RWPE1 (cell line): ENCODE data around the gene NPL.

Source experiments
- CTCF ChIA-PET: fragments of 350-600 bp; sonication (Branson Sonifier 250); formaldehyde crosslinking; extraction: SDS; loops from one replicate; lab custom pipeline; 2021; lab: Yijun Ruan, JAX
- POLR2A ChIA-PET: fragments of 400-600 bp; formaldehyde crosslinking; extraction: SDS; loops from one replicate; lab custom pipeline; 2020; ENCODE audit warnings: antibody characterized with exemption; ENCODE audit not compliant: low non-redundant PET; lab: Yijun Ruan, JAX
- DNase-seq: peaks from one replicate; pipeline ENCODE4 v3.0.0; 2012; ENCODE audit warnings: low spot score
- H3K27ac ChIP-seq: fragments of 450-650 bp; 2 replicates; pipeline ENCODE4 v1.5.1; 2017
- TF ChIP-seq, protein P1 (sequence below): fragments of 450-650 bp; conservative IDR thresholded peaks from 2 replicates; pipeline ENCODE4 v1.5.1; 2017; ENCODE audit warnings: low read depth, mild to moderate bottlenecking

The NPL gene

DNA sequence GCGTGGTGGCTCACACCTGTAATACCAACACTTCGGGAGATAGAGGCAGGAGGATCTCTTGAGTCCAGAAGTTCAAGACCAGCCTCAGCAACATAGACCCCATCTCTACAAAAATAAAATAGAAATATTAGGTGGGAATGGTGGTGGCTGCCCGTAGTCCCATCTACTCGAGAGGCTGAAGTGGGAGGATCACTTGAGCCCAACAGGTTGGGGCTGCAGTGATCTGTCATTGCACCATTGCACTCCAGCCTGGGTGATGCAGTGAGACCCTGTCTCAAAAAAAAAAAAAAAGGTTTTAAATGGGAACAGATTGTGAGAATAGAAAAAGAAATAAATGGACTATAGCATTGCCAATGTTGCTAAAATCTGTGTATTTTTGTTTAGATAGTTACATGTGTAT is 60.7 kb downstream of the NPL start:
- CTCF ChIA-PET = no interaction called here
- no peak for DNase-seq
- POLR2A ChIA-PET = no interaction called here
- H3K27ac ChIP-seq = no peak overlapping the region
- TF ChIP-seq, protein P1, sequence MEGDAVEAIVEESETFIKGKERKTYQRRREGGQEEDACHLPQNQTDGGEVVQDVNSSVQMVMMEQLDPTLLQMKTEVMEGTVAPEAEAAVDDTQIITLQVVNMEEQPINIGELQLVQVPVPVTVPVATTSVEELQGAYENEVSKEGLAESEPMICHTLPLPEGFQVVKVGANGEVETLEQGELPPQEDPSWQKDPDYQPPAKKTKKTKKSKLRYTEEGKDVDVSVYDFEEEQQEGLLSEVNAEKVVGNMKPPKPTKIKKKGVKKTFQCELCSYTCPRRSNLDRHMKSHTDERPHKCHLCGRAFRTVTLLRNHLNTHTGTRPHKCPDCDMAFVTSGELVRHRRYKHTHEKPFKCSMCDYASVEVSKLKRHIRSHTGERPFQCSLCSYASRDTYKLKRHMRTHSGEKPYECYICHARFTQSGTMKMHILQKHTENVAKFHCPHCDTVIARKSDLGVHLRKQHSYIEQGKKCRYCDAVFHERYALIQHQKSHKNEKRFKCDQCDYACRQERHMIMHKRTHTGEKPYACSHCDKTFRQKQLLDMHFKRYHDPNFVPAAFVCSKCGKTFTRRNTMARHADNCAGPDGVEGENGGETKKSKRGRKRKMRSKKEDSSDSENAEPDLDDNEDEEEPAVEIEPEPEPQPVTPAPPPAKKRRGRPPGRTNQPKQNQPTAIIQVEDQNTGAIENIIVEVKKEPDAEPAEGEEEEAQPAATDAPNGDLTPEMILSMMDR = no peak

DNA sequence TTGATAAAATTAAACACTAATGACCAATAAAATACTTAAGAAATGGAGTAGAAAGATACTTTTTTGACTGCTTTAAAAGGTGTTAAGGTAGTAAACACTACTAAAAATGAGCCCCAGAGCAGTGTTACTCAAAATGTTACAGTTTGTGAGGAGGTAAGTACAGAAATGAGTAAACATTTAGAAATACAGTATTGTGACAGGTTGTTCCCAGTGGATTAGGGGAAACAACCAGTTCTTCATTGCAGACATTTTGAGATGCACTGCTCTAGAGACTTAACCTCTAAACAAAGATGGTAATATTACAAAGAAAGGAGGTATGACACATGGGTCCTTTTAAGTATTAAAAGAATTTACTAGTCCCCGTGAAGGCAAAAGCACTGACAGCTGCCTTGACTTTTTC is 62.3 kb downstream of the NPL start:
- H3K27ac ChIP-seq = no peak overlapping the region
- ChIA-PET CTCF (no interaction called here), POLR2A (no interaction called here)
- TF ChIP-seq, protein P1 = no peak
- DNase-seq = no peak

DNA sequence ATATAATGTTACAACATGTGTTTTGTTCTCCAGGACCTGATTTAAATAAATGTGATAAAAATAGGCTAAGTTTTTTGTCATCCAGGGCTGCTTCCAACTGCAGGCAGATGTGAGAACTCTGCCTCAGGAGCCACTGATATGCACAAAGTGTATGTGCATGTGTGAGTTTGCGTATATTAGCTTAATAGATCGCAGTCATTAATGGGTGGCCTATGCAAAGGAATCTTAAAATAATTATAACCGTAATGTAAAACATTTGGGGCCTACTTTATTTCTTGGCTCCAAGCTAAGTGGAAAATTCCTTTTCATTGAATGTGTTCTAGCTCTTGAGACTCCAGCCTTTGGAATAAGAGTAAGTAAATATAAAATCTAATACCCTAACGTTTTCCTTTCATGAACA is 66.3 kb downstream of the NPL start:
- POLR2A ChIA-PET = no interaction called here
- no peak overlapping the region for H3K27ac ChIP-seq

DNA sequence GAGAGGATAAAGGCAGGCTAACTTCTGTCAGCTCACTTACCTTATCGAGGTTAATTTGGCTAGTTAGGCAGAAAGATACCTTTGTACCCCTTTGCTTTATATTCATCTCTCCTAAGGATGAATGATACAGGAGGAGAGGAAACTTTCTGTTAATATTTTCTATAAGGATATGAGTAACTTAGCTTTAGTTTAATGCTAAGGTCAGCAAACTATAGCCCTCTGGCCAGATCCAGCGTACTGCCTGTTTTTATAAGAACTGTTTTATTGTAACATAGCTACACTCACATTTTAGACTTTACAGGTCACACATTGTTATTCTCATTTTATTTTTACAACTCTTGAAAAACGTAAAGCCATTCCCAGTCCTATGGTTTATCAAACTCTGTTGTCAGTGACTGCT is 67.6 kb downstream of the NPL start:
- no peak overlapping the region for H3K27ac ChIP-seq
- no peak for DNase-seq
- ChIA-PET POLR2A (no interaction called here), CTCF (no interaction called here)
- TF ChIP-seq, protein P1 = no peak

More for the DNA sequence above, 66.3 kb downstream of the NPL start:
- CTCF ChIA-PET = no interaction called here
- TF ChIP-seq, protein P1 = no peak
- no peak for DNase-seq

DNA sequence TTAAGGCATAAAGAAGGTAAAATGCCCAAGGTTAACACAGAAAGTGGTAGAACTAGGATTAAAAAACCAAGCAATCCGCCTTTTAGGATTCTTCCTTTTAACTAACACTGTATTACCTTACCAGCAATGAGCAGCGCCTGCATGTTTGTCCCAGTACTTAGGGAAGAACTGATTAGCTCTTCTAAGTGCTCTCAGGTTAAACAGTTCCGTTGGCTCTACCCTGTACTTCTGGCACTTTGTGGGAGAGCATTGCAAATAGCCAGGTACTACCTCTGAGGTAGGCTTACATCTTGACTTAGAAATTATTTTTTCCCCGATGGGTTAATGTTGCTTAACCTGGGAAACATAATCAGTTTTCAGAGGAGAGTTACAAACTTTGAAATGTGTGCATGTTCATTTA is 71.1 kb downstream of the NPL start:
- H3K27ac ChIP-seq = no peak overlapping the region
- ChIA-PET POLR2A (no interaction called here), CTCF (interaction anchor here (0.6 kb wide), 1 partner anchor 14 kb away, joined by 8 read pairs; no protein-coding TSS in a partner anchor)
- TF ChIP-seq, protein P1 = no peak
- no peak for DNase-seq

DNA sequence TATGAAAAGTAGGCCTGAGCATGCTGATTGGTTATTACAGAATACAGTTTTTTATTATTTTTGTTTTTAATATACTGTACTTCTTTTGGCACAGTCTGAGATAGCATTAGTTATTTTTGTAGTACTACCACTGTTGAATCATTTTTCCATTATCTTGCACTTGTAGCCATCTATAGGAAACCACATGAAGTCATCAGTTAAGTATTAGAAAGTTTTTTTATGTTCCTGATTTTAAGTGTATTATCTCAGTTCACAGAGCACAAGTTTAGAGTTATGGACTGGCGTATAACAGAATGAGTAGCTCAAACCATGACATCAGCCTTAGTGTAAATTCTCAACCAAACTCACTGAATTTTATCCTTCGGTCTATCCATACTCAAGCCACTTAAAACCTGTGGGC is 72.4 kb downstream of the NPL start:
- ChIA-PET CTCF (no interaction called here), POLR2A (no interaction called here)
- no peak overlapping the region for H3K27ac ChIP-seq
- TF ChIP-seq, protein P1 = no peak
- no peak for DNase-seq

DNA sequence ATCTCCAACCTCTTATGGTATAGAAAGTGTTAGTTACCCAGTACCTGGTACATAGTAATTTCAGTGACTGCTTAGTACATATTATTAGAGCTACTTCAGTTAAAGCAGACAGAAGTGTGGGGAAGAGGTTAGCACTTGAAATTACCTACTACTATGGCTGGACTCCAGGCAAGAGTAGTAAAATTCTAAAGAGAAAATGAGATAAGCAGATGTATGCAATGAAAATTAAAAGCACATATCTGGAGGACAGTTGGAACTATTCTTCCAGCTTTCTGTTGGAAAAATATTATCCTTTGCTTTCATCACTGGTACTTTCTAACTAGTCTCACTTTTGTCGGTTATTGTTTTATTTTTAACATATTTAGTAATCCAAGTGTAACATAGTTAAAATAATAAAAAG is 73.3 kb downstream of the NPL start:
- no peak overlapping the region for H3K27ac ChIP-seq
- ChIA-PET POLR2A (no interaction called here), CTCF (no interaction called here)
- TF ChIP-seq, protein P1 = no peak
- no peak for DNase-seq
